ENCODE results near the gene CDC25A.

- TF ChIP-seq RBBP5 (IDR thresholded peaks at IDR 0.05; ENCODE audit: borderline replicate concordance, low read depth, low read length) (no peak), TAF1 (IDR thresholded peaks at IDR 0.05; ENCODE audit: low read depth, low read length) (no peak), POLR2A (IDR thresholded peaks at IDR 0.05; ENCODE audit: control extremely low read depth in 1 of 2, low read depth in 2 of 2, low read length in 2 of 2) (no peak), ZNF274 (IDR thresholded peaks at IDR 0.05; ENCODE audit: borderline replicate concordance, extremely low read depth, low read length) (no peak), CTCF (IDR thresholded peaks at IDR 0.05; ENCODE audit: control extremely low read depth in 1 of 3, insufficient read depth in 1 of 3, low read depth in 1 of 3, low read length in 3 of 3) (no peak), ASH2L (IDR thresholded peaks at IDR 0.05; ENCODE audit: low read length) (no peak), EP300 (IDR thresholded peaks at IDR 0.05; ENCODE audit: borderline replicate concordance in 1 of 2, low read depth in 2 of 2, low read length in 2 of 2) (no peak), MAX (IDR thresholded peaks at IDR 0.05) (no peak), POLR2AphosphoS5 (IDR thresholded peaks at IDR 0.05; ENCODE audit: low read depth, low read length) (no peak), GABPA (IDR thresholded peaks at IDR 0.05; ENCODE audit: borderline replicate concordance, insufficient read depth, low read length) (no peak), MAFK (IDR thresholded peaks at IDR 0.05; ENCODE audit: low read depth, low read length) (no peak), SRF (IDR thresholded peaks at IDR 0.05; ENCODE audit: low read depth, low read length) (no peak), CEBPB (IDR thresholded peaks at IDR 0.05; ENCODE audit: low read depth, low read length) (no peak)
Observed at GRCh38 chr3:48236531-48236930, 48.3 kb upstream of the CDC25A start.

Measured in H1 (cell line).